Osteoblast (primary cell): ENCODE data around the gene OTOGL. TPM values are rescaled to one million over a fixed set of nuclear protein-coding genes. Genes with fewer than 3 reads are reported as not detected.

ENCODE experiments used
- DNase-seq: peaks from one replicate; pipeline ENCODE4 v3.0.0; 2011; ENCODE audit warnings: low spot score, mixed read lengths; ENCODE audit not compliant: insufficient read length; ENCODE audit errors: missing footprints
- H2AFZ ChIP-seq: 2 replicates; pipeline ENCODE4 v1.6.0; 2011; ENCODE audit warnings: mild to moderate bottlenecking, low read length
- H3K27ac ChIP-seq: 2 replicates; pipeline ENCODE4 v1.5.1; 2011; ENCODE audit warnings: mild to moderate bottlenecking, low read depth, low read length, moderate library complexity
- H3K27me3 ChIP-seq: 2 replicates; pipeline ENCODE4 v1.6.0; 2012; ENCODE audit warnings: mild to moderate bottlenecking, control low read depth, inconsistent platforms, low read length, moderate library complexity; ENCODE audit not compliant: insufficient read depth
- H3K36me3 ChIP-seq: 2 replicates; pipeline ENCODE4 v1.5.1; 2011; ENCODE audit warnings: mild to moderate bottlenecking, low read length, control low read depth, moderate library complexity; ENCODE audit not compliant: insufficient read depth
- H3K4me1 ChIP-seq: 2 replicates; pipeline ENCODE4 v1.5.1; 2011; ENCODE audit warnings: mild to moderate bottlenecking, low read length, control low read depth, moderate library complexity; ENCODE audit not compliant: insufficient read depth
- H3K4me2 ChIP-seq: 2 replicates; pipeline ENCODE4 v1.6.0; 2011; ENCODE audit warnings: mild to moderate bottlenecking, low read length; ENCODE audit not compliant: insufficient read depth
- H3K4me3 ChIP-seq: fragments of 200-600 bp; sonication (generic); 3 replicates; pipeline ENCODE4 v1.5.1; 2012; ENCODE audit warnings: mild to moderate bottlenecking, low read length, inconsistent platforms; ENCODE audit not compliant: insufficient read depth
- H3K79me2 ChIP-seq: 2 replicates; pipeline ENCODE4 v1.6.0; 2012; ENCODE audit warnings: mild to moderate bottlenecking, low read length, control low read depth, inconsistent platforms; ENCODE audit not compliant: insufficient read depth
- H3K9me3 ChIP-seq: 2 replicates; pipeline ENCODE4 v1.5.1; 2011; ENCODE audit warnings: low read depth, low read length, control low read depth
- H4K20me1 ChIP-seq: 2 replicates; pipeline ENCODE4 v1.6.0; 2012; ENCODE audit warnings: mild to moderate bottlenecking, low read length, control low read depth; ENCODE audit not compliant: insufficient read depth
- CTCF ChIP-seq: IDR thresholded peaks from 2 replicates; pipeline ENCODE4 v1.5.1; 2011; ENCODE audit warnings: mild to moderate bottlenecking, low read depth, low read length, moderate library complexity; ENCODE audit errors: extremely low read depth
- total RNA-seq: library from RNA; depleted of rRNA; stranded (reverse); fragments of >200 nt; gene quantifications from 2 replicates; pipeline ENCODE4 v1.2.3, GENCODE V29; 2012

OTOGL gene
- total RNA-seq, 1 donor = 0.36 TPM

- Histone ChIP-seq H3K27me3 (no peaks in the 10 kb centered on the region), H3K79me2 (no peaks in the 10 kb centered on the region), H3K4me2 (peak overlapping the region; percentile 3), H3K4me1 (peaks cover 36% of the 10 kb centered on the region), H3K36me3 (no peaks in the 10 kb centered on the region), H3K4me3 (no peak overlapping the region), H3K27ac (peak overlapping the region; percentile 91), H2AFZ (peak overlapping the region; percentile 20), H4K20me1 (no peaks in the 10 kb centered on the region), H3K9me3 (no peaks in the 10 kb centered on the region)
- DNase-seq = peak; percentile 25
- no peak for TF ChIP-seq CTCF
Measured at GRCh38 chr12:80187660-80188090, 88.3 kb downstream of the OTOGL start.

DNA sequence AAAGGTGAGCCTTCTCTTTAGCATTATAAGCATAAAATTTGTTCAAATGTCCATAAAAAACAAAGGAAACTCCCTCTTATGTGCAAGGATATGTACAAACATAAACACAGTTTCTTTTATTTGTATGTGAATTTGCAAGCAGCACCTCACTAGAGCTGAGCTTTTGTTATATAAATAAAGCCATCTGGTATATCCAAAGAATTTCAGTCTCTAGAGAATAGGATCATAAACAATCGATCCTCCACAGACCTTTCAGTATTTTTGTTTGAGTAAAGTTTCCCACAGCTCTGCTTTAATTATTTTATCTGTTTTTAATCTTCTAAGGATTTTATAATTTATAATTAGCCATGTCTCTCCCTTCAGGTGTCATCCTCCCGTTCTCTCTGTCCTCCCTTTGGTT, 89.2 kb downstream of the OTOGL start:
- Histone ChIP-seq H2AFZ (no peak overlapping the region), H3K79me2 (no peaks in the 10 kb centered on the region), H4K20me1 (no peaks in the 10 kb centered on the region), H3K4me1 (peaks cover 37% of the 10 kb centered on the region), H3K4me2 (no peak overlapping the region), H3K4me3 (no peak overlapping the region), H3K36me3 (no peaks in the 10 kb centered on the region), H3K27ac (peak overlapping the region; percentile 38), H3K27me3 (no peaks in the 10 kb centered on the region), H3K9me3 (no peaks in the 10 kb centered on the region)
- no peak for TF ChIP-seq CTCF
- no peak for DNase-seq

- no peak overlapping the region for H2AFZ ChIP-seq
- H3K4me1 ChIP-seq = peaks cover 44% of the 10 kb centered on the region
- H3K4me3 ChIP-seq = no peak overlapping the region
- DNase-seq = peak; percentile 58
- H3K79me2 ChIP-seq = no peaks in the 10 kb centered on the region
- H3K27me3 ChIP-seq = no peaks in the 10 kb centered on the region
- H3K36me3 ChIP-seq = no peaks in the 10 kb centered on the region
- H3K27ac ChIP-seq = peak overlapping the region; percentile 38
- peak; percentile 15 for TF ChIP-seq CTCF
- no peaks in the 10 kb centered on the region for H4K20me1 ChIP-seq
- H3K4me2 ChIP-seq = peak overlapping the region; percentile 56
- no peaks in the 10 kb centered on the region for H3K9me3 ChIP-seq
Measured at GRCh38 chr12:80189241-80189640, 89.9 kb downstream of the OTOGL start.

- DNase-seq = no peak
- Histone ChIP-seq H2AFZ (no peak overlapping the region), H3K27ac (peak overlapping the region; percentile 14), H3K4me2 (peak overlapping the region; percentile 56), H3K79me2 (no peaks in the 10 kb centered on the region), H3K9me3 (no peaks in the 10 kb centered on the region), H3K27me3 (no peaks in the 10 kb centered on the region), H3K36me3 (no peaks in the 10 kb centered on the region), H3K4me3 (no peak overlapping the region), H4K20me1 (no peaks in the 10 kb centered on the region), H3K4me1 (peaks cover 44% of the 10 kb centered on the region)
- TF ChIP-seq CTCF = no peak
Measured at GRCh38 chr12:80190001-80190400, 90.7 kb downstream of the OTOGL start.
